GM23248 (cell line): ENCODE data around the gene LRIG1. TPM values are rescaled to one million over a fixed set of nuclear protein-coding genes. Genes with fewer than 3 reads are reported as not detected.

Source experiments
- DNase-seq: peaks from one replicate; pipeline ENCODE4 v3.0.0-alpha.2; 2015
- H2AFZ ChIP-seq: fragments of 200-600 bp; sonication (generic); 2 replicates; pipeline ENCODE4 v1.6.1; 2016; ENCODE audit warnings: antibody characterized with exemption
- H3F3A ChIP-seq: fragments of 200-600 bp; sonication (generic); 2 replicates; pipeline ENCODE4 v1.6.1; 2016; ENCODE audit warnings: mild to moderate bottlenecking, antibody characterized with exemption, mixed run types; ENCODE audit not compliant: insufficient read depth
- H3K27ac ChIP-seq: fragments of 200-600 bp; sonication (generic); 2 replicates; pipeline ENCODE4 v1.5.1; 2016; ENCODE audit warnings: mild to moderate bottlenecking
- H3K27me3 ChIP-seq: fragments of 200-600 bp; sonication (generic); replicated peaks from 2 replicates; pipeline ENCODE4 v1.6.1; 2016; ENCODE audit warnings: mild to moderate bottlenecking; ENCODE audit not compliant: insufficient read depth
- H3K36me3 ChIP-seq: fragments of 200-600 bp; sonication (generic); 2 replicates; pipeline ENCODE4 v1.6.1; 2016; ENCODE audit warnings: low read depth, mild to moderate bottlenecking
- H3K4me1 ChIP-seq: fragments of 200-600 bp; sonication (generic); 2 replicates; pipeline ENCODE4 v1.6.1; 2016; ENCODE audit warnings: mild to moderate bottlenecking; ENCODE audit not compliant: insufficient read depth
- H3K4me2 ChIP-seq: fragments of 200-600 bp; sonication (generic); one replicate; pipeline ENCODE4 v1.6.1; 2016; ENCODE audit warnings: mild to moderate bottlenecking; ENCODE audit not compliant: unreplicated experiment
- H3K4me3 ChIP-seq: fragments of 200-600 bp; sonication (generic); 2 replicates; pipeline ENCODE4 v1.5.1; 2016; ENCODE audit warnings: mild to moderate bottlenecking
- H3K79me2 ChIP-seq: fragments of 200-600 bp; sonication (generic); 2 replicates; pipeline ENCODE4 v1.6.1; 2016; ENCODE audit warnings: mild to moderate bottlenecking; ENCODE audit not compliant: insufficient read depth
- H3K9ac ChIP-seq: fragments of 200-600 bp; sonication (generic); 2 replicates; pipeline ENCODE4 v1.6.1; 2016; ENCODE audit warnings: mild to moderate bottlenecking
- H3K9me2 ChIP-seq: fragments of 200-600 bp; sonication (generic); 2 replicates; pipeline ENCODE4 v1.6.1; 2016; ENCODE audit warnings: mixed run types, mild to moderate bottlenecking, moderate library complexity; ENCODE audit not compliant: insufficient read depth
- H3K9me3 ChIP-seq: fragments of 200-600 bp; sonication (generic); one replicate; pipeline ENCODE4 v1.6.1; 2017; ENCODE audit warnings: low read depth
- H4K20me1 ChIP-seq: fragments of 200-600 bp; sonication (generic); 2 replicates; pipeline ENCODE4 v1.6.0; 2016; ENCODE audit not compliant: insufficient read depth
- EZH2 ChIP-seq: fragments of 200-600 bp; sonication (generic); IDR thresholded peaks from 2 replicates; pipeline ENCODE4 v1.6.1; 2018; ENCODE audit warnings: antibody characterized with exemption, mild to moderate bottlenecking; ENCODE audit not compliant: insufficient read depth, poor library complexity, severe bottlenecking
- EZH2phosphoT487 ChIP-seq: fragments of 200-600 bp; sonication (generic); IDR thresholded peaks from 2 replicates; pipeline ENCODE4 v1.6.1; 2018; ENCODE audit warnings: antibody characterized with exemption, moderate library complexity, mild to moderate bottlenecking, low read depth; ENCODE audit not compliant: insufficient read depth
- WGBS, 2 experiments: methylation state at CpG; one replicate each; pipeline ENCODE4 v1.1.6; 2015 to 2017; ENCODE audit warnings: low lambda C conversion rate in 2 of 2, low coverage in 1 of 2; ENCODE audit errors: missing lambda C conversion rate in 2 of 2; 5-methylcytosine and 5-hydroxymethylcytosine counted together
- in situ Hi-C: fragments of 300-500 bp; cut with MboI; formaldehyde crosslinking; loops from 2 replicates; pipeline ENCODE4 v1.15.0; 2020
- polyA plus RNA-seq: library from polyadenylated mRNA; unstranded; fragments of >200 nt; fragmentation: Nextera tagmentation; extraction: Ambion mirVana; gene quantifications from 2 replicates; pipeline ENCODE4 v1.2.1, GENCODE V29; 2016
- total RNA-seq: library from RNA; depleted of rRNA; stranded (reverse); fragments of >200 nt; shearing (Covaris generic); gene quantifications from 2 replicates; pipeline ENCODE4 v1.2.3, GENCODE V29; 2014

Gene LRIG1
- total and polyA plus RNA-seq, 2 experiments from 2014 or later, result 3.1 to 6.5 TPM

GRCh38 chr3:66470285-66470684 is 30.5 kb downstream of the LRIG1 start:
- in situ Hi-C loops, result no loop called here
- 87 to 89% methylated on average over 5 of the region's 5 CpGs for WGBS, 2 experiments

GRCh38 chr3:66469220-66469640 is 31.6 kb downstream of the LRIG1 start:
- WGBS, 2 experiments, result 80% methylated on average over 4 of the region's 4 CpGs
- no peaks in the 10 kb centered on the region for H3K9me2 ChIP-seq
- H3K9me3 ChIP-seq, result no peaks in the 10 kb centered on the region
- H3K36me3 ChIP-seq, result no peaks in the 10 kb centered on the region
- peak overlapping the region; percentile 48; the same call in 1 of the 2 replicates for H3K4me3 ChIP-seq
- no peaks in the 10 kb centered on the region for H3K27me3 ChIP-seq
- H3K79me2 ChIP-seq, result no peaks in the 10 kb centered on the region; the same call in 1 of the 2 replicates
- H3K4me2 ChIP-seq, result peak overlapping the region; percentile 69
- H3K4me1 ChIP-seq, result peaks cover 43% of the 10 kb centered on the region
- peaks cover 42% of the 10 kb centered on the region for H3F3A ChIP-seq
- DNase-seq, result peak; percentile 53
- TF ChIP-seq EZH2 (no peak), EZH2phosphoT487 (no peak)
- no peaks in the 10 kb centered on the region for H4K20me1 ChIP-seq
- H3K27ac ChIP-seq, result peak overlapping the region; percentile 62
- H3K9ac ChIP-seq, result peak overlapping the region; percentile 16; the same call in 1 of the 2 replicates
- in situ Hi-C loops, result no loop called here
- no peak overlapping the region for H2AFZ ChIP-seq

More at GRCh38 chr3:66470285-66470684, 30.5 kb downstream of the LRIG1 start:
- Histone ChIP-seq H3K9me3 (no peaks in the 10 kb centered on the region), H3K36me3 (no peaks in the 10 kb centered on the region), H3K27ac (no peak overlapping the region), H3F3A (peaks cover 42% of the 10 kb centered on the region), H3K27me3 (no peaks in the 10 kb centered on the region), H4K20me1 (no peaks in the 10 kb centered on the region), H3K79me2 (peaks cover under 1% of the 10 kb centered on the region; the same call in 1 of the 2 replicates), H3K9ac (no peak overlapping the region), H3K4me2 (no peak overlapping the region), H3K9me2 (no peaks in the 10 kb centered on the region), H3K4me1 (peaks cover 43% of the 10 kb centered on the region), H2AFZ (no peak overlapping the region), H3K4me3 (no peak overlapping the region)
- DNase-seq, result no peak
- TF ChIP-seq EZH2phosphoT487, result no peak
- no peak for TF ChIP-seq EZH2

- Histone ChIP-seq H2AFZ (peak overlapping the region; percentile 27; the same call in 1 of the 2 replicates), H3F3A (peaks cover 32% of the 10 kb centered on the region), H3K9me3 (no peaks in the 10 kb centered on the region), H3K79me2 (no peaks in the 10 kb centered on the region; the same call in 1 of the 2 replicates), H3K9me2 (no peaks in the 10 kb centered on the region), H3K27ac (peak overlapping the region; percentile 62), H3K4me3 (peak overlapping the region; percentile 48), H3K4me1 (peaks cover 32% of the 10 kb centered on the region), H3K4me2 (peak overlapping the region; percentile 69), H3K9ac (peak overlapping the region; percentile 16), H4K20me1 (no peaks in the 10 kb centered on the region), H3K27me3 (no peaks in the 10 kb centered on the region), H3K36me3 (no peaks in the 10 kb centered on the region)
- DNase-seq, result peak; percentile 78
- TF ChIP-seq EZH2phosphoT487, result no peak
- TF ChIP-seq EZH2, result no peak
- 10 to 12% methylated on average over 10 of the region's 10 CpGs for WGBS, 2 experiments
- in situ Hi-C loops, result no loop called here
These were observed 32.7 kb downstream of the LRIG1 start for GRCh38 chr3:66467996-66468735.

- no peak overlapping the region for H3K9ac ChIP-seq
- H3K27ac ChIP-seq, result no peak overlapping the region
- no peaks in the 10 kb centered on the region for H3K27me3 ChIP-seq
- H2AFZ ChIP-seq, result no peak overlapping the region
- WGBS, 2 experiments, result 96 to 97% methylated on average over 11 of the region's 11 CpGs
- no peaks in the 10 kb centered on the region; the same call in 1 of the 2 replicates for H3K79me2 ChIP-seq
- peaks cover 22% of the 10 kb centered on the region for H3K4me1 ChIP-seq
- no peak for DNase-seq
- TF ChIP-seq EZH2 (no peak), EZH2phosphoT487 (no peak)
- in situ Hi-C loops, result no loop called here
- H3K9me3 ChIP-seq, result no peaks in the 10 kb centered on the region
- no peak overlapping the region for H3K4me2 ChIP-seq
- no peaks in the 10 kb centered on the region for H4K20me1 ChIP-seq
- H3K36me3 ChIP-seq, result no peaks in the 10 kb centered on the region
- H3F3A ChIP-seq, result peaks cover 23% of the 10 kb centered on the region
- H3K9me2 ChIP-seq, result no peaks in the 10 kb centered on the region
- no peak overlapping the region for H3K4me3 ChIP-seq
These were observed 34.1 kb downstream of the LRIG1 start for GRCh38 chr3:66466606-66467270.
